ENCODE results near the gene USP24. TPM values are rescaled to one million over a fixed set of nuclear protein-coding genes. Genes with fewer than 3 reads are reported as not detected.

The USP24 gene
- total RNA-seq, 1 donor from 2014 or later: 35.8 TPM

GRCh38 chr1:55246896-55247295 lies 31.7 kb upstream of the USP24 start:
- Histone ChIP-seq H3K27ac (no peak overlapping the region), H3K4me1 (no peaks in the 10 kb centered on the region), H3K4me3 (no peak overlapping the region), H3K9me3 (no peaks in the 10 kb centered on the region), H3K27me3 (no peaks in the 10 kb centered on the region), H3K36me3 (no peaks in the 10 kb centered on the region)
- TF ChIP-seq POLR2AphosphoS5 (IDR thresholded peaks at IDR 0.05; ENCODE audit: insufficient read depth in 1 of 2, low read depth in 1 of 2) (no peak), POLR2A (IDR thresholded peaks at IDR 0.05) (no peak), CTCF (IDR thresholded peaks at IDR 0.05) (no peak)
- no peak for DNase-seq (ENCODE audit: extremely low spot score in 2 of 2)
- intact Hi-C loops (cut with DNase I): no loop called here

- no peak overlapping the region for H3K27ac ChIP-seq
- H3K36me3 ChIP-seq: no peaks in the 10 kb centered on the region
- no peaks in the 10 kb centered on the region for H3K9me3 ChIP-seq
- intact Hi-C loops (cut with DNase I): no loop called here
- H3K27me3 ChIP-seq: no peaks in the 10 kb centered on the region
- no peak overlapping the region for H3K4me3 ChIP-seq
- no peaks in the 10 kb centered on the region for H3K4me1 ChIP-seq
- TF ChIP-seq POLR2AphosphoS5 (IDR thresholded peaks at IDR 0.05; ENCODE audit: insufficient read depth in 1 of 2, low read depth in 1 of 2) (no peak), CTCF (IDR thresholded peaks at IDR 0.05) (no peak), POLR2A (IDR thresholded peaks at IDR 0.05) (no peak)
- DNase-seq (ENCODE audit: extremely low spot score in 2 of 2): no peak
These were observed 31.2 kb upstream of the USP24 start for GRCh38 chr1:55246331-55246730.

DNA sequence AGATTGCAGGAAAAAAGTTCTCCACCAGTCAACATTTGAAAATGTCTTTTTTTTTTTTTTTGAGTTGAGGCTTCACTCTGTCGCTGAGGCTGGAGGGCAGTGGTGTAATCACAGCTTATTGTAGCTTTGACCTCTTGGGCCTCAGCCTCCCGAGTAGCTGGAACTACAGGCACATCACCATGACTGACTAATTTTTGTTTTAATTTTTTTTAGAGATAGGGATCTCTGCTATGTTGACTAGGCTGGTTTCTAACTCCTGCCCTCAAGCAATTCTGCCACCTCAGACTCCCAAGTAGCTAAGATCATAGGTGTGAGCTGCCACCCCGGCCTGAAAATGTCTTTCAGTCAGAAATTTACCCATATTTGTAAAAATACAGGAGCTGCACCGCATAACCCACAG lies 30.6 kb upstream of the USP24 start:
- Histone ChIP-seq H3K9me3 (no peaks in the 10 kb centered on the region), H3K27ac (no peak overlapping the region), H3K27me3 (no peaks in the 10 kb centered on the region), H3K36me3 (no peaks in the 10 kb centered on the region), H3K4me1 (no peaks in the 10 kb centered on the region), H3K4me3 (no peak overlapping the region)
- TF ChIP-seq POLR2A (IDR thresholded peaks at IDR 0.05) (no peak), POLR2AphosphoS5 (IDR thresholded peaks at IDR 0.05; ENCODE audit: insufficient read depth in 1 of 2, low read depth in 1 of 2) (no peak), CTCF (IDR thresholded peaks at IDR 0.05) (no peak)
- intact Hi-C loops (cut with DNase I): no loop called here
- no peak for DNase-seq (ENCODE audit: extremely low spot score in 2 of 2)

- no peak overlapping the region for H3K27ac ChIP-seq
- H3K36me3 ChIP-seq: no peaks in the 10 kb centered on the region
- intact Hi-C loops (cut with DNase I): no loop called here
These were observed 29.4 kb upstream of the USP24 start for GRCh38 chr1:55244476-55245099.

More at GRCh38 chr1:55244476-55245099, 29.4 kb upstream of the USP24 start:
- no peaks in the 10 kb centered on the region for H3K9me3 ChIP-seq
- H3K4me1 ChIP-seq: no peaks in the 10 kb centered on the region
- DNase-seq (ENCODE audit: extremely low spot score in 2 of 2): no peak
- TF ChIP-seq POLR2AphosphoS5 (IDR thresholded peaks at IDR 0.05; ENCODE audit: insufficient read depth in 1 of 2, low read depth in 1 of 2) (no peak), CTCF (IDR thresholded peaks at IDR 0.05) (no peak), POLR2A (IDR thresholded peaks at IDR 0.05) (no peak)
- no peak overlapping the region for H3K4me3 ChIP-seq
- no peaks in the 10 kb centered on the region for H3K27me3 ChIP-seq
